ENCODE measurements around the gene HEPACAM.

DNA sequence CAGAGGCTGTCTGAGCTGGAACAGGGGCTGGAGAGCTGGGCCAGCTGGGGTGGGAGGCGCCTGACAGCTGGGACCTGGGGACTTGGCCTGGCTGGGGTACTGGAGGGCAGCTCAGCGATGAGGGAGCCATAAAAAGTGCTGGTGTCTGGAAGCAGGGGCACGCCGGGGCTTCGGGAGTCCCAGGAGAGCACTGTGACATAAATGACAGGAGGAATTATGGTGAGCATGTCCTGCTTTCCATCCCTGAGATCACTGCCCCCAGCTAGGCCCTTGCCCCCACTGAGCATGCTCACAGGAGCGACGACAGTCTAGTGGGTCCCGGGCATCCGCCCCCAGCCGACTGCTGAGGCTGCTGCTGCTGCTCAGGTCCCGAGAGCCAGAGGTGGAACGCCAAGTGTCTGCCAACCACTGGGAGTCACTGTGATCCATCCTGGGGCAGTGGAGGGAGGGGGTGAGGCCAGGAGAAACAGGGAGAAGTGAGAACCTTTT lies 44.4 kb downstream of the HEPACAM start:
- no peak for TF ChIP-seq CTCF (IDR thresholded peaks at IDR 0.05)
- TF ChIP-seq POLR2A (IDR thresholded peaks at IDR 0.05) = no peak

All from right lobe of liver (tissue), 4 donors.